ENCODE measurements around the gene ADAMTS18. TPM values are rescaled to one million over a fixed set of nuclear protein-coding genes. Genes with fewer than 3 reads are reported as not detected.

ADAMTS18 gene
- total and polyA plus RNA-seq, 2 of the 8 experiments (the other 6 are each of a cell fraction or from before 2014, with no cell fraction given) = 0.05 to 0.19 TPM

- TF ChIP-seq CHD7 (IDR thresholded peaks at IDR 0.05; ENCODE audit: insufficient replicate concordance, low read length) (no peak), CBX8 (IDR thresholded peaks at IDR 0.05; ENCODE audit: borderline replicate concordance, low read depth, low read length) (no peak), RNF2 (IDR thresholded peaks at IDR 0.05; ENCODE audit: borderline replicate concordance, low read depth, low read length, missing control alignments, poor library complexity, severe bottlenecking) (no peak), BCL11A (IDR thresholded peaks at IDR 0.05; ENCODE audit: low read depth in 2 of 2, low read length in 2 of 2) (no peak), BACH1 (IDR thresholded peaks at IDR 0.05; ENCODE audit: low read length) (no peak), CEBPB (IDR thresholded peaks at IDR 0.05; ENCODE audit: low read depth, low read length) (no peak), ATF3 (IDR thresholded peaks at IDR 0.05; ENCODE audit: insufficient read depth, low read depth, low read length) (no peak), RAD21 (IDR thresholded peaks at IDR 0.05 in 1 of 2, conservative IDR thresholded peaks at IDR 0.05 in 1 of 2; ENCODE audit: low read depth in 2 of 2, low read length in 2 of 2) (no peak), EGR1 (IDR thresholded peaks at IDR 0.05; ENCODE audit: borderline replicate concordance, low read depth, low read length) (no peak)
Observed at GRCh38 chr16:77289331-77289809, 145.5 kb downstream of the ADAMTS18 start (continued).

All from H1 (cell line).